NCI-H187 (cell line): ENCODE data around the gene INSYN2B.
A peak's percentile ranks its signal among the peaks of the same experiment; 100 is the strongest.

Source experiments
- DNase-seq, 2 experiments: peaks; one replicate each; lab custom pipeline; 2025; lab: John Stamatoyannopoulos, UW

Gene INSYN2B

DNA sequence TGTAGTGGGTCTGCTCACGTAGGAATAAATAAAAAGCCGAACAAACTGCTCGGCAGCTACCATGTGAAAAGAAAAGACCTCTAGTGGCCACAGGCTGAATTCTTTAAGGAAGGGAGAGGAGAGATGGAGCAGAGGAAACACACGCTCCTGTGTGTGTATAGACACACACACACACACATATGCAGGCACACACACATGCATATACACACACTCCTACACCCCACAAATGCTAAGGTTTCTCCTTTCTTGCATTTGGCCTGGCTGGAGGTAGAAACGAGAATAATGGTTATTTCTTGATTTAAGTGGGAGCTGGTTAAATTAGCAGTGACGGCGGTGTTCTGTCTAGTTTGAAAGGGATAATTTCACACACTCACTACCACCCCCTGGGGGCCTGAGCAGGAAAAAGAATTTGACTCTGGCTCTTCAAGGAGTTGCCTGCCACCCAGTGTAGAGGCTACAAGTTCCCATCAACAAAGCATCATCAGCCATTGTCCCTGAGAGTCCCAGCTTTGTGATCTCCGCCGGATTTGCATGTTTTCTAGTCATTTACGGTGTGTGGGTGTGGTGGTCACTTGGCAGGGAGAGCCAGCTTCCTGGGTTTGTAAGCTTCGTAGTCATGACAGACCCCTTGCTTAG is at the start of gene INSYN2B:
TSS of gene INSYN2B (minus strand) at position 78 of the 636 bp plus-strand sequence. CDS start 96,597 bp downstream, outside the sequence.
- peak; percentile 5 to 13 for DNase-seq

DNA sequence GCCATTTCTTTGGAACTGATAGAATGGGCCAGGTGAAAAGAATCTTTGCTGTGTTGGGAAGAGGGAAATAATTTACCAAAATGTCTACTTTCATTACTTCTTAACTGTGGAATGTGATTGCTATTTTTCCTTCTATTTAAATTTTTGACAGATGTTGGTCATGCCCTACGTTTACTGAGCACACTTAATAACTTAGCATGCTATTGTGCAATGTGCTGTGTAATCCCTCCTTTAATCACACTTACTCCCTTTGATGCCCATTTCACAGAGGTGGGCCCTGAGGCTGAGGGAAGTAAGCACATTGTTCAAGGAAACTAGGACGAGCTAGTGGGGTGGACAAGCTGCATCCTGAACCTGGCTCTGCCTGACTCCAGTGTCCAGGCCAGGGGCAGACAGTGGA is 47.8 kb upstream of the INSYN2B start:
- no peak for DNase-seq

DNA sequence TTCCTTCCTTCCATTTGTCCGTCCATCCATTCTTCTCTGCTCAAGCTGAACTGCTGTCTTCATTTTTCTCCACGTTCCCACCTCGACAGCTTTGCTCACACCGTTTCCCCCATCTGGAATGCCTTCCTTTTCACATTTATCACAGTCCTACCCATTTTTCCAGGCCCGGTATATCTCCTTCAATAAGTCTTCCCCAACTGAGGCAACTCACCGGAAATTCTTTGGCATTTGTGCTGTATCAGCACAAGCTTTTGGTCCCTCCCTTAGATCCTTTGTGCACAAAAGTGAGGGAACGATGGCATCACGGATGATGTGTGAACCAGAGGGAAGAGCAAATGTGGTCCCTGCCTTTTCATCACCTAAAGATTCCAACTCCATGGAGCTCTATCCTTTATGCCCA is 45.6 kb upstream of the INSYN2B start:
- no peak for DNase-seq

DNA sequence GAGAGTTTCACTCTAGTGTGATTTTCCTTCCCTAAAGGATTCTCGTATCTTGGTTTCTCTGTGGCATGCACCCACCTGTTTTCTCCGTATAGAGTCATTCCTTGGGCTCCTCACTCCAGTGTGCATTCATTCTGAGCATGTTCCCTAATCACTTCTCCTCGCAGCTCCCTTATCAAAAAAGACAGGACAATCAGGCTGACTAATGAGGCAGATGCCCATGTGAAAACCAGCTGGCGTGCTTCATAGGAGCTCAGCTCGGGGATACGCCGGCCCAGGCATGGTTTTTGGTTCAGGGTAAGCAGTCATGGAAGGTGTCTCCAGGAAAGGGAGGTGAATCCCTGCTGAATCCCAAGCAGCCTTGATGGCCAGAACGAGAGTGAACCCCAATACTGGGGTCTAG is 41.2 kb upstream of the INSYN2B start:
- DNase-seq = no peak

DNA sequence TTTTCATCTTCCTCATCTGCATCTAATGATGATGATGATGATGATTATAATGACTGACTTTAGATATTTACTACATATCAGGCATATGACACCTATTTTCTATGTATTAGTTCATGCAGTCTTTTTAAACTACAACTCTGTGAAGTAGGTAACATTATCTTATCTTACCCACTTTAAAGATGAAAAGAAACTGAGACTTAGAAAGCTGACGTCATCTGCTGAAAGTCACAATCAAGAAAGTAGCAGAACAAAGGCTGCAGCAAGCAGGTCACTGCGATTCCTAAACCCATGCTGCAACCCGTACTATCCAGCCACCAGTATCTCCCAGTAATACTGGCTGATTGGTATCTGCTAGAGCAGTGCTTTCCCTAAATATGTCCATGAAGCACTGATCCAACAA is 40.1 kb upstream of the INSYN2B start:
- no peak for DNase-seq

DNA sequence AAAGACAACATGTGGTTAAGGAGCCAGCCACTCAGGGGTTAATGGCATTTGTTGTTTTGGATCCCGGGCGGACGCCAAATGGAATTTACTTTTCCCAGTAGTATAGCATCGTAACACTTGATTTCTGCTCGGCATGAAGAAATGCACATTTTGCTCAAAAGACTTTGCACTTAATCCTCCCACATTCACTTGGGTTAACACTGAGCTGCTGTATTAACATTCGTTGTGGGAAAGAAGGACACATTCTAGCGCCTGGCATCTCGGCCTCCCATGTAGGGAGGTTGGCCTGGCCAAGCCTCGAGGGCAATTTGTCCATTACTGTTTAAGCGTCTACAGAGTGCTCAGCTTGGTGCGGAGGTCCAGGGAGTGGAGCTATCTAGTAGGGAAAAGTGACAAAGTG is 32.3 kb upstream of the INSYN2B start:
- DNase-seq = no peak

DNA sequence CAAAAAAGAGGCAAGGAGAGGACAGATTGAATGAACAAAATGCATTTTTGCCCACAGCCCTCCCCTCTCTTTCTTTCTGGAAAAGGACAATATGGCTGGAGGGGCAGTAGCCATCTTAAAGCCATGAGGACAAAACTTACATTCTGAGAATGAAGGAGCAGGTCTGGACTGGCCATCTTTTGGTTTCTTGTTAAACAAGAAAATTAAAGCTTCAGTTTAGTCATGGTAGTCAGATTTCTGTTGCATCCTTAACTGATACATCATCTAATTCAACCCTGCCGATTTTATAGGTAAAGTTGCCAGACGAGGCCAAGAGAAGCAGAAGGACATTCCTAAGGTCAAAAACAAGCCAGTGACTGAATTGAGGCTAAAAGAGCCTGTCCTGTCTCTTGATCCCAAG is 31.5 kb upstream of the INSYN2B start:
- no peak for DNase-seq

DNA sequence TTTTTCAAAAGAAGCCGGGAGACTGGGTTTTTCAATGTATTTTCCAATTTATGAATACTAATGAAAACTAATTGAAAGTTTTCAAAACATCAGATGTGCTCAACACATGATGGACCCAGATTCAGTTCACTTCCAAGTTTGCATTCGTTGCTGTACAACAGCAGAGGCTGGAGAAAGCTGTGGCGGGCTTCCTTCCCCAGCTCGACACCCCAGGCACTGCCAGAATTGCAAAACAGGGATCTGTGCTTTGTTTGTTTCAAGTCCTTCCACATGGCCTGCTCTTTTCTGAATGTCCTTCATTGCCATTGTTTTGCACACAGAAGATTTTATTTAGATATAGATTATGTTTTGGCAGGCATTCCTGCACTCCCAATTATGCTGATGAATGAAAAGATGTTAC is 30.3 kb upstream of the INSYN2B start:
- no peak for DNase-seq

DNA sequence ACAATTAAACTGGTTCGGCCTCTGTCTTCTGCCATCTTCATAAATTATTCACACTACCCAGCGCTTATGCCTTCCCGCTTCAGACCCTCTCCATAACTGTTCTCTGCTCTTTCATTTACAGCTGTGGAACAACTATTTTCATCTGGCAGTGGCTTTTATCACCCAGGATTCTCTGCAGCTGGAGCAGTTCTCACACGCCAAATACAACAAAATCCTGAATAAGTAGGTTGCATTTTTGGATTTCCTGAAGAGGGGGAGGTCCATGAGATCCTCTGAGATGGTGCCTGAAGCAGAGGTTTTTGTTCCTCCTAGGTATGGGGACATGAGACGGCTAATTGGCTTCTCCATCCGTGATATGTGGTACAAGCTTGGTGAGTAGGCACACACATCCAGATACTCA is 28.1 kb upstream of the INSYN2B start:
- DNase-seq = no peak

DNA sequence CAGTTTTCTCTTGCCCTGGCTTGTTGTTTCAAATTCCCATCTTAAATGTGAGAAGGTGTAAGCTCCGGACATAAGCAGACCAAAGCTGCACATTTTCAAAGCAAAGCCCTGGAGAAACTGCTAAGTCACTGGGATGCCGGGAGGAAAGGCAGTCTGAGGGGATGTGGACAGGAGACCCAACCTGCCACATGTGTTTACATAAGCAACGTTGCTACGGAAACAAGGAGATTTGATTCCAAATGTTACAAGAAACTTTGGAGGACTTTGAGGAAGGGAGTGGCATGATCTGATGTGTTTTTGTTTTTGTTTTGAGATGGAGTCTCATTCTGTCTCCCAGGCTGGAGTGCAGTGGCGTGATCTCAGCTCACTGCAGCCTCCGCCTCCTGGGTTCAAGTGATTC is 25.7 kb upstream of the INSYN2B start:
- DNase-seq = no peak

DNA sequence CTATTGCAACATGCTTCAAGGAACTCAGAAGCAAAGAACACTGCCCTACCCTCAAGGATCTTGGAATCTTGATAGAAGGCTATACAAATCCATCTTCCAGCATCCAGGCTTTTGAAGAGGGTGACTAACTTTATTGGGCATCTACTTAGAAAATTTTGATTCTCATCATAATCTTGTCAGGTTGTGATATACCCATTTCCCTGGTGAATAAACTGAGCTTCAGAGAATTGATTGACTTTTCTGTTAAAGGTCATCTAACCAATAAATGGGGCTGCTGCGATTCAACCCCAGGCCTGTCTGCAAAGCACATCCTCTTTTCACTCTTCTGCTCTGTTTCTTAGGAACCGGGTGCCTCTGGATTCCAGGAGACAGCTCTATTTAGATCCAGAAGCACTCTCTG is 19.9 kb upstream of the INSYN2B start:
- no peak for DNase-seq

DNA sequence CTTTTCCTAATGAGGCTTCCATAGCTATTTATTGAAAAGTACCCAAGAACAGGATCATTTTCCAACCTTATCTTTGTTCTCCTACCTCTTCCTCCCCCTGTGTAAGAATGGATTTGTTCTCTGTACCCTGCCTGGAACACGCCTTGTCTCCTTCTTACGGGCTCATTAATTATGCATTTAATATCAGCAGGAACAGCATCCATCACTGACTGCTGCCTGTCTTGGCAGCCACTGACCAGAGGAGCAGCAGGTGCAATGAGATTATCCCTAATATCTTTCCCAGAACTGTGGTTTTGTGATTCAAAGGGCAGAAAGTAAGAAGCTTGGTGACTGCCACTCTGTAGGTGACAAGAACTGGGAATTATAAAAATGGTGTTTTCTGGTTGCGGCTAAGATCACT is 19.3 kb upstream of the INSYN2B start:
- no peak for DNase-seq

DNA sequence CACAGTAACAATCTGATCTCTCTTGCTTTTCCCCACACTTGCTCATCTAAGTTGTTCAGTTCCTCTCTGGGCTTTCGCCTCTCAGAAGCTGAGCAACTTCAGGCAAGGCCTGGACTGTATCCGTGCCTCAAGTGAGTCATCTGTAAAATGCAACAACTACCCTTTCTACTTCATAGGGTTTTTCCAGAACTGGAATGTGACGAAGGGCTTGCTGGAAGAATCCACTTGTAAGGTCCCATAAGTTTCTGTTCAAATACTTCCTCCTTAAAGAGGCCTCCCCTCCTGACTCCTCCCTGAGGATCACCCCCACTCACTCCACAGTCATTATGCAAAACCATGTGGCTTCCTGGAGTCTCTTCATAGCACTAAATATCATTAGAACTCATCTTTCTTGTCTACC is 17.5 kb upstream of the INSYN2B start:
- no peak for DNase-seq

DNA sequence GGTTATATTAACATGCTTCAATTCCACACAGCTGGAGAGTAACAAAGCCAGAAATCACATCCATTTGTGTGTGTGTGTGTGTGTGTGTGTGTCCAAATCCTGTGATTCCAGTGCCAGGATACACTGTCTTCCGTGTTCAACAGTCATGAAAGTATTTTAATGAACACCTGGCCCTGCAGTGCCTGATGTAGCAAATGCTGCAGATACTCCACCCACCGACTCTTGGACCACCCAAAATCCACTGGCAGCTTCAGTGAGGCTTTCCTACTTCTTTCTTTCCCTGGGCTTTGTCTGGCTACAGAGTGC is 13.1 kb upstream of the INSYN2B start:
- DNase-seq = no peak

DNA sequence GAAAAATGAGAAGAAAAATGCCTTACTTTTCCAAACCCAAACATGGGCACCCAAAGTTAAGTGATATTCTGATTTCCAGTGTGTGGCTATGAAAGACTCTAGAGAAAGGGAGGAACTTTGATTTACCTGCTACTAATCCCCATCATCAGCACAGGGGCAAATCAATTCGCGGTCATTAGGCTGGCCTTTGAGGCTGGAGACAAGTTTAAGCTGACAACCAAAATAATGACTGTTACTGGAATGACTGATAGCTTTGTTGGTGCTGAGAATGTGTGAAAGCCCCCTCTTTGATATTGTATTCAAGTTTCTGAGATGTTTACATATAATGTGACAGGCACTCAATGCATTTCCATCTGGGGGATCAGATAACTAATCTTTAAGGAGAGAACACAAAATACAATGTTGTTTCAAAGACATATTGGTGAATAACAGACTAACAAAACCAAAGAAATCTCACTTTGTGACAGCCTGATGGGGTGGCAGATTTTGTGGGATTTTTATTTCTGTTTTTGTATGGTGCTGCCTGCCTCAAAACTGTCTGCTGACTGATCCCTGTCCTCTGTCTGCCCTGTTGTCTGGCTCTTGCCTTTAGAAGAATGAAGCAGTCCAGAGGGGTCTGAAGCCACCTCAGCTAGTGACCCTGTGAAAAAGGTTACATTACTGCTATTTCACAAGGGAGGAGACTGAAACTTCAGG is 12.6 kb upstream of the INSYN2B start:
- DNase-seq = no peak

DNA sequence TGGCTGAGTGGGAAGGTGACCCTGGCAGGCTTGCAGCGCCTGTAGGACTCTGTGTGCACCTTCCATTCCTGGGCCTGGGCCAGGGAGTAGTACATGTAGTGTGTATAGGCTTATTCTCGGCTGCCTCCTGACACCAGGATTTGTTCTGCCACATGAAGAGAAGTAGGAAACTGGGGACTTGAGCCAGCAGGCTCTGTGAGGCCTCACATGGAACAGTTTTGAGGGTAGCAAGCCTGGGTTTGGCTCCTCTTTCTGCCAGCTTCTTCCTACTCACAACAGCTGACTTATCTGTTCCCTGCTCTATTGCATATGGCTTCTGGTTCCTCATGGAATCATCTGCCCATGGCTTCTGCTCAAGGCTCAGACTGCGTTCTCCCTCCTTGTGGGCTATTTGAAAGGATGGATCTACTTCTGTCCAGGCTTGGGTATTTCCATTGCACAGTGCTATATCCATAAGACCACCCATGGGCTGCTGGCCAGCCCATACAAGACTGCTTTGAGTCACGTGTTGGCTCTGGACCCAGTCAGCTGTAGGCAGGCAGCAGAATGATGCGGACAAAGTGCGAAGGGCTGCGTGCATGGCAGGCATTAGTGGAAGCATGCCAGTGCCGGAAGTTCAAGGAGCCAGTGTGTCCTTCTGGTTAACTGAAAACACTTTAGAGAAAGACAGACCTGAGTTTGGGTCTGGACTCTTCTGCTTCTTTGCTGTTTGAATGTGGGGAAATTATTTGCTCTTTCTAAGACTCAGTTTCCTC is 11.0 kb upstream of the INSYN2B start:
- DNase-seq = no peak

DNA sequence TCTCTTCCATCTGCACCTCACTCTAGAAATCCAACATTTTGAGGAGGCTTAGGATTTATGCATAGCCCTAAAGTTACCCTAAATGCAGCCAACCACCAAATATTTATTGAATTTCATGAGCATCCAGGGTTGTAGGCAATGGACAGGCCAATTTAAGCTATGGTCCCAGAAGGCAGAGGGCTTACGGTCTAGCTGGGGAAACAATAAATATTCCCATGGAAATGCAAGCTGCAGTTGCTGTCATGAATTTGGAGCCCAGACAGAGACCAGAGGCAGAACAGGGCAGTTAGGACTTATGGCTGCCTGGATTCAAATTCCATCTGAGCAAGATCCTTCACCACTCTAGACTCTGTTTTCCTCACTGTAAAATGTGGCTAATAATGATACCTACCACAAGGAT is 9.1 kb upstream of the INSYN2B start:
- DNase-seq = no peak

DNA sequence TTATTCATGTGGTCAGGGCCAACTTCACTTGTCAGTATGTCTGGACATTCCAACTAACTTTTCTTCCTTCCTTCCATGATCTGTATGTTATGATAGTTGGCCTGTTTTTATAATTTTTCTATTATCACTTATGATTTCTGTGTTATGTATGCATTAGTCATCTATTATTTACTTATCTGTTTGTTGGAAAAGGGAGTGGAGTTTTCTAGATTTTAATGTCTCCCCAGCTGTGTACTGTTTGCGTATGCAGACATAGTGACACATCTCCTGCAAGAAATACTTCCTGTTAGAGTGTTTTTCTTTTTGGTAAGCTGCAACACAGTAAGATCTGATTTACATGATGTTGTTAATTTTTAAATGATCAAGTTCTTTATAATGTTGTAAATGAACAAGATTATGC is 8.7 kb upstream of the INSYN2B start:
- no peak for DNase-seq

DNA sequence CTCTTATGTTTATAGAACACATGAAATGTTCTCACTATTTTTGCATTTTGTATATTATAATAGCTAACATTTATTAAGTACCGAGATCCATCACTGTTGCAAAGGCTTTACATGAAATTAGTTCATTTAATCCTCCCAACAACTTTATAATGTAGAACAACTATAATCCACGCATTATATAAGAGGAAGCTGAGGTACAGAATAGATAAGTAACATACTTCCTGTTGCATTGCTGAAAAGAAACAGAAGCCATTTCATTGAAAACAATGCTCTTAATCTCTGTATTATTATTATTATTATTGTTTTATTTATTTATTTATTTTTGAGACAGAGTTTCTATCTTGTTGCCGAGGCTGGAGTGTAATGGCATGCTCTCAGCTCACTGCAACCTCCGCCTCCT is 7.9 kb upstream of the INSYN2B start:
- DNase-seq = no peak

DNA sequence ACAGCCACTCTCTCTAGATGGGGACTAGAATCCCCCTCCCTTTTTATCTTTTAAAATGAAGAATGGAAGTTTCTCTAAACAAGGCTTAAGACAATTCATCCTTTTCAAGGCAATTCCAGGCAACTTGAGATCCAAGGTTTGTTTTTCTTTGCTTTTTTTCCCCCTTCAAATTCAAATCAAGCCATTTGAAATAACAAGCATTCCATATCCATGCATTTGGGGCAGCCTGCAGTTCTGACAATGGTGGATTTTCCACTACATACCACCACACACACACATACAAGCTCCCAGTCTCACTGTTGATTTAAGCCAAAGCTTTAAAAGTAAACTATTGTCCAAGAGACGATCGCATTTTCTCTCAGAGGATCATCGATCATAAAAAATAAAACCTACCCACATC is 424 bp downstream of the INSYN2B start:
- DNase-seq = no peak

DNA sequence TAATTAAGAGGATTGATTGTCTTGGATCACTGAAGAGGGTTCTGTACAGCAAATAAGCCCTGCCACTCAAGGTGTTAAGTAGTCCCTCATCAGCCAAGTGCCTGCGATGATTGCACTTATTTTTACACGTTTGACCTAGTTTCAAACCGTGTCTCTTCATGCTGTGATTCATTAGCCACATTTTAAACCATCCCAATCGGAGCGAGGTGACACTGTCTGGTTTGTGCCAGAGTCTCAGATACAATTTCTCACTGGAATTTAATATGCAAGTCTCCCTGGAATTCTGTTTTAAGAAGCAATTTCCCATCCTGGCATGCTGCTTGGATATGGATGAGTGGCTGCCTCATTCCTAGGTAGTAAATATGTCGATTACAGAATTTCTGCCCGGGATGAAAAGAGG is 1.6 kb downstream of the INSYN2B start:
- DNase-seq = no peak

DNA sequence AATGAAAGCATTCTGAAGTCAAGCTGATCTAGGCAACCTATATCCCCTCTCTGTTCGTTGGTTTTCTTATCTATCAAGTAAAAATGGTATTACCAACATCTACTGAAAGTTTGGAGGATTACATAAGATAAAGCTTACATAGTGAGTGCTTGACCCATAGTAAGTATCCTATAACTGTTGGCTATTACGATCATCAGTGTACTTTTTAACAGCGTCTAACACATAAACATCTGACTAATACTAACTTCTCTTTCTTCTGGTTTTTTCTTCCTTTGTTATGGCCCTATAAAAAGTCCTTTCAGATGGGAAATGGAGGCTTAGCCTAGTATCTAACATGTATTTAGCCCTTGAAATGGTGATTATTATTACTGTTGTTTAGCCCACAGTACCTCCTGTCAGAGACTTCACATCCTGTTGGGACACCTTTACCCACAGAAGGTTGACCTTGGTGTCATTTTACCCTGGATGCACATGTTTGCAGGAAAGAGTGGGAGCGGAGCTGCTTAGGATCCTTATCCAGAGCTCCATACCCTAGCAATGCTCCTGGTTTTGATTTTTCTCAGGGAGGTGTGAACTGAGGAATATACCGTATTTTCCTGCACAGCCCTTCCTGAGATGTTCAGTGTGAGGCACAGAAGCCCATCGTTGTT is 6.0 kb downstream of the INSYN2B start:
- DNase-seq = no peak

DNA sequence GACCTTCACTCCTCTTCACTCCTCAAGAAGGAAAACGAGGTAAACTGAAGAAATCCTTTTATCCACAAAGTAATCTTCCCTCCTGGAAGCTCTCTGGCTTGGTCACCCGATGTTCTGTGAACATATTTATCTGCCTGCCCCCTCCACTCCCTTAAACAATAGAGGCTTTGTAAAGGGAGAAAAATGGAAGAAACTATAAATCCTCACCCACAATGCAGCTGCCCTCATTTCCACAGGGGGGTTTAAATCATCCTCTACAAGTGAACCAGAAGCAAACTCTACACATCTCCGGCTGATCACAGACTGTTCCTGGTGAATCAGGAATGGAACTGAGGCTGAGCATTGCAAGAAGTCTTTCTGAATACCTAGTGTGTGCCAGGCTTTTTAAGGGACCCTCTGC is 7.2 kb downstream of the INSYN2B start:
- no peak for DNase-seq
